Endothelial cell of umbilical vein (primary cell): ENCODE measurements around the gene LCE1A. TPM values are rescaled to one million over a fixed set of nuclear protein-coding genes. Genes with fewer than 3 reads are reported as not detected.

Source experiments
- BruUV-seq: library from RNA; stranded (reverse); fragments of 400-500 nt; replicated peaks from 2 replicates; lab custom pipeline; 2021; lab: Mats Ljungman, UMichigan
- CTCF ChIA-PET: fragments of 300-600, 350-600 bp; sonication (Branson Sonifier 250); formaldehyde crosslinking; loops from one replicate; lab custom pipeline; 2021; ENCODE audit warnings: antibody characterized with exemption, inconsistent platforms; lab: Charles Lee
- POLR2A ChIA-PET: fragments of 300-600, 350-600 bp; sonication (Branson Sonifier 250); formaldehyde crosslinking; loops from one replicate; lab custom pipeline; 2021; ENCODE audit warnings: antibody characterized with exemption, inconsistent platforms; lab: Charles Lee
- DNase-seq: peaks from one replicate; pipeline ENCODE4 v3.0.0-alpha.2; 2011; ENCODE audit warnings: low read depth, low spot score
- FAIRE-seq: peaks from 2 replicates; lab custom pipeline; 2011; peaks lifted over from hg19 to GRCh38; lab: Jason Lieb, UNC
- H2AFZ ChIP-seq: 2 replicates; pipeline ENCODE4 v1.6.0; 2012; ENCODE audit warnings: low read depth, low read length, control low read depth, inconsistent platforms
- H3K27ac ChIP-seq: 2 replicates; pipeline ENCODE4 v1.5.1; 2011; ENCODE audit warnings: low read depth, mild to moderate bottlenecking, control low read depth, low read length, moderate library complexity; ENCODE audit not compliant: insufficient read depth
- H3K27me3 ChIP-seq, 2 experiments: 2 replicates each; pipeline versions ENCODE4 v1.6.0 to v1.6.1; 2011; ENCODE audit warnings: low read length in 2 of 2, mixed read lengths in 1 of 2; ENCODE audit not compliant: control insufficient read depth in 2 of 2, insufficient read depth in 2 of 2
- H3K36me3 ChIP-seq, 2 experiments: 2 replicates in 1 of 2; 3 replicates in 1 of 2; pipeline ENCODE4 v1.5.1; 2011; ENCODE audit warnings: low read length in 2 of 2, mild to moderate bottlenecking in 1 of 2, moderate library complexity in 1 of 2; ENCODE audit not compliant: control insufficient read depth in 2 of 2, insufficient read depth in 2 of 2; ENCODE audit errors: extremely low read depth in 1 of 2
- H3K4me1 ChIP-seq: 3 replicates; pipeline ENCODE4 v1.5.1; 2011; ENCODE audit warnings: mild to moderate bottlenecking, low read length; ENCODE audit not compliant: control insufficient read depth, insufficient read depth; ENCODE audit errors: extremely low read depth
- H3K4me2 ChIP-seq: 2 replicates; pipeline ENCODE4 v1.6.1; 2011; ENCODE audit warnings: low read length, control low read depth, mixed read lengths; ENCODE audit not compliant: insufficient read depth
- H3K4me3 ChIP-seq, 3 experiments: fragments of 200-600 bp in 1 of 3; sonication (generic), shearing (Covaris generic) in 1 of 3; replicated peaks in 1 of 3; 2 replicates each; pipeline ENCODE4 v1.5.1; 2011 to 2016; ENCODE audit warnings: control low read depth in 3 of 3, low read length in 3 of 3, mild to moderate bottlenecking in 2 of 3, inconsistent platforms in 1 of 3, low read depth in 1 of 3, moderate library complexity in 1 of 3; ENCODE audit not compliant: insufficient read depth in 1 of 3
- H3K79me2 ChIP-seq: 2 replicates; pipeline ENCODE4 v1.6.0; 2012; ENCODE audit warnings: low read length, inconsistent platforms; ENCODE audit not compliant: control insufficient read depth, insufficient read depth
- H3K9ac ChIP-seq: replicated peaks from 2 replicates; pipeline ENCODE3; 2011; ENCODE audit warnings: low read length, control low read depth; ENCODE audit not compliant: insufficient read depth; ENCODE audit errors: extremely low read depth
- H3K9me1 ChIP-seq: replicated peaks from 3 replicates; pipeline ENCODE4 v1.6.0; 2011; ENCODE audit warnings: mild to moderate bottlenecking, low read length; ENCODE audit not compliant: control insufficient read depth, insufficient read depth; ENCODE audit errors: extremely low read depth
- H3K9me3 ChIP-seq: replicated peaks from 2 replicates; pipeline ENCODE4 v1.5.1; 2012; ENCODE audit warnings: low read length, inconsistent platforms; ENCODE audit not compliant: control insufficient read depth, insufficient read depth
- H4K20me1 ChIP-seq: replicated peaks from 2 replicates; pipeline ENCODE3; 2011; ENCODE audit warnings: mild to moderate bottlenecking, low read length; ENCODE audit not compliant: control insufficient read depth, insufficient read depth; ENCODE audit errors: extremely low read depth
- CTCF ChIP-seq, 2 donors: IDR thresholded peaks; 1 replicate in 1 of 2; 2 replicates in 1 of 2; pipeline ENCODE4 v1.5.1; 2011; ENCODE audit warnings: low read length in 2 of 2, mild to moderate bottlenecking in 2 of 2, moderate library complexity in 2 of 2, control low read depth in 1 of 2, inconsistent platforms in 1 of 2, low read depth in 1 of 2; ENCODE audit not compliant: insufficient read depth in 1 of 2; ENCODE audit errors: extremely low read depth in 1 of 2
- EZH2 ChIP-seq: IDR thresholded peaks from 2 replicates; pipeline ENCODE4 v1.6.1; 2012; ENCODE audit warnings: borderline replicate concordance, low read depth, mild to moderate bottlenecking, moderate library complexity, low read length, inconsistent platforms; ENCODE audit not compliant: severe bottlenecking
- FOS ChIP-seq: IDR thresholded peaks from 2 replicates; pipeline ENCODE4 v1.6.1; 2011; ENCODE audit warnings: mild to moderate bottlenecking, low read length, moderate library complexity, borderline replicate concordance; ENCODE audit not compliant: insufficient read depth
- GATA2 ChIP-seq: IDR thresholded peaks from 2 replicates; pipeline ENCODE4 v1.7.0; 2011; ENCODE audit warnings: low read depth, mild to moderate bottlenecking, moderate library complexity, mixed read lengths, low read length; ENCODE audit not compliant: insufficient read length, insufficient read depth
- JUN ChIP-seq: IDR thresholded peaks from 2 replicates; pipeline ENCODE4 v1.6.1; 2011; ENCODE audit warnings: borderline replicate concordance, low read depth; ENCODE audit not compliant: insufficient read length, insufficient read depth
- MAX ChIP-seq: IDR thresholded peaks from 2 replicates; pipeline ENCODE4 v1.6.1; 2011; ENCODE audit not compliant: insufficient read depth, insufficient read length
- MYC ChIP-seq: IDR thresholded peaks from one replicate; pipeline ENCODE4 v1.6.1; 2011; ENCODE audit warnings: mild to moderate bottlenecking, low read depth, low read length
- POLR2A ChIP-seq: IDR thresholded peaks from 2 replicates; pipeline ENCODE4 v1.6.1; 2012; ENCODE audit warnings: low read depth, mild to moderate bottlenecking, control low read depth, low read length
- POLR2AphosphoS5 ChIP-seq: IDR thresholded peaks from 2 replicates; pipeline ENCODE4 v1.6.1; 2012; ENCODE audit warnings: low read depth, mild to moderate bottlenecking, control low read depth, low read length, moderate library complexity; ENCODE audit not compliant: insufficient read depth
- dilution Hi-C: fragments of 300-500 bp; cut with MboI; formaldehyde crosslinking; loops from one replicate; pipeline ENCODE4 v1.15.0; 2019; ENCODE audit warnings: low sequenced_read_pairs; ENCODE audit not compliant: extremely low pct_ligation_motif_present
- intact Hi-C: fragments of 100-400 bp; cut with micrococcal nuclease; formaldehyde crosslinking; loops from one replicate; pipeline ENCODE4 v1.10.0; 2022
- polyA plus RNA-seq, 4 experiments: library from polyadenylated mRNA; depleted of rRNA in 3 of 4; stranded (reverse) in 3 of 4; unstranded in 1 of 4; fragments of >200 nt; gene quantifications; 2 replicates each; pipeline versions ENCODE4 v1.2.1 to v1.2.3, GENCODE V29; 2011 to 2012; ENCODE audit warnings: missing spikeins in 1 of 4
- total RNA-seq: library from RNA; stranded (reverse); gene quantifications from 2 replicates; pipeline ENCODE4 v1.2.3, GENCODE V29; 2021

LCE1A gene
- total and polyA plus RNA-seq, 2 donors (not counting 3 experiments of a cell fraction or from before 2014, with no cell fraction given), result not detected

- intact Hi-C loops, result no loop called here
- no peaks in the 10 kb centered on the region for H4K20me1 ChIP-seq
- no peak overlapping the region for H3K27ac ChIP-seq
- H3K9me3 ChIP-seq, result no peaks in the 10 kb centered on the region
- no peak overlapping the region for H2AFZ ChIP-seq
- H3K9ac ChIP-seq, result no peak overlapping the region
- BruUV-seq, result no TSS peak
- H3K4me3 ChIP-seq, result no peak overlapping the region
- no peak overlapping the region for H3K4me2 ChIP-seq
- H3K4me1 ChIP-seq, result no peaks in the 10 kb centered on the region
- no peaks in the 10 kb centered on the region for H3K36me3 ChIP-seq
- no peaks in the 10 kb centered on the region for H3K9me1 ChIP-seq
- no peak for DNase-seq
- no peak for FAIRE-seq
- TF ChIP-seq GATA2 (no peak), FOS (no peak), JUN (no peak), EZH2 (no peak), MYC (no peak), CTCF (IDR thresholded peaks at IDR 0.05; ENCODE audit: extremely low read depth in 1 of 2, insufficient read depth in 1 of 2, low read depth in 1 of 2, low read length in 2 of 2) (no peak), MAX (no peak), POLR2A (no peak), POLR2AphosphoS5 (no peak)
- no peaks in the 10 kb centered on the region for H3K79me2 ChIP-seq
- dilution Hi-C loops, result no loop called here
- ChIA-PET CTCF (no interaction called here), POLR2A (no interaction called here)
- no peaks in the 10 kb centered on the region for H3K27me3 ChIP-seq
These were observed 31.6 kb upstream of the LCE1A start for GRCh38 chr1:152795686-152796085.
